Pancreas (tissue), 10 donors: Measurements from ENCODE around the gene MYO3A. TPM values are rescaled to one million over a fixed set of nuclear protein-coding genes. Genes with fewer than 3 reads are reported as not detected.
A peak's percentile ranks its signal among the peaks of the same experiment; 100 is the strongest.

ENCODE experiments used
- ATAC-seq, 4 donors: fragments of 200-7000 bp; cut with Tn5 transposase; one replicate each; pipeline versions ENCODE4 v1.8.0 to v1.9.1; 2020; ENCODE audit warnings: mild to moderate bottlenecking in 4 of 4, moderate library complexity in 4 of 4
- DNase-seq, 6 donors: peaks; one replicate each; pipeline ENCODE4 v3.0.0-alpha.2; 2020
- FAIRE-seq: peaks from 2 replicates; lab custom pipeline; 2012; peaks lifted over from hg19 to GRCh38; lab: Jason Lieb, UNC
- H3K27ac ChIP-seq, 4 donors: fragments of 200-600 bp; sonication (generic); 1 replicate in 3 of 4; 2 replicates in 1 of 4; pipeline versions ENCODE4 v1.5.0 to v1.8.0; 2020
- H3K27me3 ChIP-seq, 4 donors: fragments of 200-600 bp; one replicate each; pipeline ENCODE4 v1.8.0; 2021
- H3K36me3 ChIP-seq, 3 donors: fragments of 200-600 bp; sonication (generic) in 1 of 3; one replicate each; pipeline versions ENCODE4 v1.5.0 to v1.8.0; 2020 to 2021
- H3K4me1 ChIP-seq, 3 donors: fragments of 200-600 bp; one replicate each; pipeline ENCODE4 v1.8.0; 2021
- H3K4me3 ChIP-seq, 4 donors: fragments of 200-600 bp; sonication (generic) in 2 of 4; one replicate each; pipeline versions ENCODE4 v1.5.0 to v1.8.0; 2020 to 2021
- H3K9me3 ChIP-seq, 4 donors: fragments of 200-600 bp; one replicate each; pipeline ENCODE4 v1.8.0; 2021
- CTCF ChIP-seq, 4 donors: fragments of 200-600 bp; sonication (generic) in 3 of 4; IDR thresholded peaks; one replicate each; pipeline versions ENCODE4 v1.5.0 to v1.8.0; 2021; ENCODE audit warnings: antibody characterized with exemption in 4 of 4
- WGBS, 2 donors: extraction: QIAGEN DNeasy Blood & Tissue Kit; methylation state at CpG; one replicate each; pipeline ENCODE4 v1.1.7; 2013; 5-methylcytosine and 5-hydroxymethylcytosine counted together
- intact Hi-C, 3 donors: fragments of 100-400 bp; cut with DNase I; formaldehyde crosslinking; loops; one replicate each; pipeline versions ENCODE4 v1.11.1 to v1.14.2; 2022
- polyA plus RNA-seq, 2 donors: library from polyadenylated mRNA; stranded (reverse); fragments of 200-250 nt; gene quantifications; one replicate each; pipeline ENCODE4 v1.2.3, GENCODE V29; 2013
- total RNA-seq, 6 donors: library from RNA; stranded (reverse); fragmentation: NEBNext Ultra II Directional in 4 of 6; extraction: Animal tissue kit (Norgen Biotek cat#: 25700) in 4 of 6; gene quantifications; one replicate each; pipeline versions ENCODE4 v1.2.1 to v1.2.4, GENCODE V29; 2021 to 2023
- donor health status: healthy with polysubstance abuse.
- donor health status: DM: no; HTN: no; CAD: no; lungs with moderate emphysema.
- donor health status: DM: no; HTN: no; CAD: no.
- donor health status: control.
- donor health status: control.
- donor health status: Bipolar disorder and iron deficiency.
- donor health status: DM: yes; HTN: yes; CAD: no.
- donor health status: DM: no; HTN: no; CAD: no.
- donor health status: DM: no; HTN: no; CAD: no.
- donor health status: DM: yes; HTN: yes; CAD: no.

Gene MYO3A
- total and polyA plus RNA-seq, 8 donors, result 0.85 to 14.3 (median 1.9) TPM

GRCh38 chr10:26211781-26212444 lies 277.9 kb downstream of the MYO3A start:
- Histone ChIP-seq H3K9me3 (no peaks in the 10 kb centered on the region), H3K4me3 (no peak overlapping the region), H3K36me3 (no peaks in the 10 kb centered on the region), H3K27ac (no peak overlapping the region), H3K4me1 (no peaks in the 10 kb centered on the region), H3K27me3 (peaks cover 0 to 26% (median 1%) of the 10 kb centered on the region in 4 donors)
- no peak for TF ChIP-seq CTCF (IDR thresholded peaks at IDR 0.05)
- WGBS, 2 donors, result 22 to 29% methylated on average over 33 to 37 of the region's 37 CpGs
- FAIRE-seq (no peak), ATAC-seq (no peak), DNase-seq (peak in 1 of 6 donors; percentile 54)
- intact Hi-C loops, result no loop called here

- no peak for TF ChIP-seq CTCF (IDR thresholded peaks at IDR 0.05)
- ATAC-seq (no peak), DNase-seq (no peak), FAIRE-seq (no peak)
- Histone ChIP-seq H3K36me3 (no peaks in the 10 kb centered on the region), H3K9me3 (no peaks in the 10 kb centered on the region), H3K27me3 (peaks cover 0 to 28% (median 2%) of the 10 kb centered on the region in 4 donors), H3K4me1 (no peaks in the 10 kb centered on the region), H3K27ac (no peak overlapping the region), H3K4me3 (no peak overlapping the region)
- 16 to 26% methylated on average over 12 of the region's 12 CpGs for WGBS, 2 donors
- intact Hi-C loops, result no loop called here
Observed at GRCh38 chr10:26212511-26212910, 278.5 kb downstream of the MYO3A start.

- intact Hi-C loops, result no loop called here
- H3K27me3 ChIP-seq, result peaks cover 0 to 35% (median 4%) of the 10 kb centered on the region in 4 donors
Observed at GRCh38 chr10:26213157-26213800, 279.2 kb downstream of the MYO3A start.

GRCh38 chr10:26214004-26214403 lies 280.0 kb downstream of the MYO3A start:
- Histone ChIP-seq H3K36me3 (no peaks in the 10 kb centered on the region), H3K27ac (no peak overlapping the region), H3K4me1 (peaks cover 0 to 3% (median 0%) of the 10 kb centered on the region in 3 donors), H3K9me3 (no peaks in the 10 kb centered on the region), H3K27me3 (peaks cover 0 to 40% (median 6%) of the 10 kb centered on the region in 4 donors), H3K4me3 (no peak overlapping the region)
- DNase-seq, result no peak
- no peak for FAIRE-seq
- no peak for TF ChIP-seq CTCF (IDR thresholded peaks at IDR 0.05)
- intact Hi-C loops, result no loop called here
- ATAC-seq, result no peak
- 12 to 19% methylated on average over 7 of the region's 7 CpGs for WGBS, 2 donors

More at GRCh38 chr10:26213157-26213800, 279.2 kb downstream of the MYO3A start:
- DNase-seq (no peak), FAIRE-seq (no peak), ATAC-seq (no peak)
- no peak for TF ChIP-seq CTCF (IDR thresholded peaks at IDR 0.05)
- H3K9me3 ChIP-seq, result no peaks in the 10 kb centered on the region
- no peak overlapping the region for H3K4me3 ChIP-seq
- H3K4me1 ChIP-seq, result peaks cover 0 to 3% (median 0%) of the 10 kb centered on the region in 3 donors
- no peaks in the 10 kb centered on the region for H3K36me3 ChIP-seq
- WGBS, 2 donors, result 27 to 38% methylated on average over 11 of the region's 11 CpGs
- no peak overlapping the region for H3K27ac ChIP-seq
